BLaER1 treated with 17β-estradiol and CSF1 and Interleukin-3, amounts not matched to agents 10 nM and 100 nM (cell line): Measurements from ENCODE around the gene GJC3.
"Not testable (repeated sequence)": the region's sequence is repeated elsewhere in the genome, so short reads cannot be mapped to it uniquely, and the experiment has no call there.

Experiments
- H3K27ac ChIP-seq, 11 experiments: shearing (Covaris generic); formaldehyde crosslinking; 2 replicates each; pipeline ENCODE4 v1.8.1; 2022
- H3K27me3 ChIP-seq, 11 experiments: shearing (Covaris generic); formaldehyde crosslinking; 2 replicates each; pipeline ENCODE4 v1.8.1; 2022
- H3K36me3 ChIP-seq, 11 experiments: shearing (Covaris generic); formaldehyde crosslinking; 2 replicates each; pipeline ENCODE4 v1.8.1; 2022
- H3K4me1 ChIP-seq, 10 experiments: shearing (Covaris generic); formaldehyde crosslinking; 2 replicates each; pipeline ENCODE4 v1.8.1; 2022
- H3K4me2 ChIP-seq, 11 experiments: shearing (Covaris generic); formaldehyde crosslinking; 2 replicates each; pipeline ENCODE4 v1.8.1; 2022
- H3K4me3 ChIP-seq, 10 experiments: shearing (Covaris generic); formaldehyde crosslinking; 2 replicates each; pipeline ENCODE4 v1.8.1; 2022
- H3K9ac ChIP-seq, 11 experiments: shearing (Covaris generic); formaldehyde crosslinking; 2 replicates each; pipeline ENCODE4 v1.8.1; 2022
- H3K9me3 ChIP-seq, 11 experiments: shearing (Covaris generic); formaldehyde crosslinking; replicated peaks in 1 of 11; 2 replicates each; pipeline ENCODE4 v1.8.1; 2022
- H4K20me1 ChIP-seq, 11 experiments: shearing (Covaris generic); formaldehyde crosslinking; 2 replicates each; pipeline ENCODE4 v1.8.1; 2022
- Cebpa-rat ChIP-seq, 11 experiments: shearing (Covaris generic); IDR thresholded peaks; 2 replicates each; pipeline ENCODE4 v1.8.1; 2022

GJC3 gene

DNA sequence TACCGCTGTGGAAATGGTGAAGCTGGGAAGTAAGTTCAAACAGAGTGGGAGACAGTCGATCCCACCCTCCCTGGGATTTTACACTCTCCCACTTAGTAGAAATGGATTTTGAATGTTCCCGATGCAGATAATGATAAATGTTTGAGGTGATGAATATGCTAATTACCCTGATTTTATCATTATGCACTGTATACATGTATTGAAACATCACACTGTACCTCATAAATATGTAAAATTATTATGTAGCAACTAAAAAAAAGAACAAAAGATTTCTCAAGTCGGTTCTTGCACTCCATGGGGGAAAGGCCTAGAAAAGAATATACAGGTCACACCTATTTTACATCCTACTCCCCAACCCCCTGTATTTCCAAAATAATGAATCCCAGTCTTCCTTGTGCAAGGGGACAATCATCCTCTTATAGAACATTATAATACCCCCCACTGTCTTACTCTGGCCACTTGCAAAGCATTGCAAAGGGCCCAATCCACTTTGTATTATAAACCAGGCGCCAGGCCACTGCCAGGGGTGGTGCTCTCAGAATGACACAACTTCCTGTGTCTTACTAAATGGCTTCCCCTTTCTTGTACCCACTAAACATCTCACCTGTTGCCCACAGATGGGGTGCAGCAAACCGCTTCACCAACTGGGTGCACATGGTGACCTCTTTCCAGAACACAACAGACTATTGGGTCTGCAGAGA, 31.9 kb downstream of the GJC3 start:
- no peak for TF ChIP-seq Cebpa-rat (IDR thresholded peaks at IDR 0.05)
- Histone ChIP-seq H4K20me1 (peaks cover 0 to 7% (median 0%) of the 10 kb centered on the region in 11 experiments; a peak in 2 of 22 replicates), H3K27me3 (no peaks in the 10 kb centered on the region)

DNA sequence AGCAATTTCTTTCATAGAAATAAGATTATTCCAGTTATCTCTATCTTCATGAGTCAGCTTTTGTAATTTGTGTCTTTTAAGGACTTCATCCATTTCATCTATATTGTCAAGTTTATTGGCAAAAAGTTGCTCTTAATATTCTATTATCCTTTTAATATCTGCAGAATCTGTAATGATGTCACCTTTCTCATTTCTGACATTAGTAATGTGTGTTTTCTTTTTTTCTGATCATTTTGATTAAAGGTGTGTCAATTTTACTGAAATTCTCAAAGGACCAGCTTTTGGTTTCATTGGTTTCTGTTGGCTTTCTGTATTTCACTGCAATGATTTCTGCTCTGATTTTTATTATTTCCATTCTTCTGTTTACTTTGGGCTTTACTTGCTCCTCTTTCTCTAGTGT, 34.7 kb downstream of the GJC3 start:
- H3K9ac ChIP-seq: no peak overlapping the region
- peaks cover 0 to 10% (median 0%) of the 10 kb centered on the region in 10 experiments; a peak in 2 of 20 replicates for H3K4me1 ChIP-seq
- TF ChIP-seq Cebpa-rat (IDR thresholded peaks at IDR 0.05): no peak
- peaks cover 50 to 66% (median 57%) of the 10 kb centered on the region in 11 experiments for H3K36me3 ChIP-seq
- no peak overlapping the region for H3K27ac ChIP-seq
- H3K27me3 ChIP-seq: no peaks in the 10 kb centered on the region
- peaks cover 0 to 4% (median 0%) of the 10 kb centered on the region in 11 experiments; a peak in 2 of 22 replicates for H4K20me1 ChIP-seq
- no peak overlapping the region for H3K4me2 ChIP-seq
- no peak overlapping the region for H3K4me3 ChIP-seq
- H3K9me3 ChIP-seq: peaks cover 13 to 32% (median 25%) of the 10 kb centered on the region in 11 experiments

More for the DNA sequence above, 31.9 kb downstream of the GJC3 start:
- peaks cover 0 to 10% (median 0%) of the 10 kb centered on the region in 10 experiments; a peak in 2 of 20 replicates for H3K4me1 ChIP-seq
- H3K9me3 ChIP-seq: peaks cover 0 to 10% (median 7%) of the 10 kb centered on the region in 11 experiments; a peak in 11 of 22 replicates
- H3K4me2 ChIP-seq: no peak overlapping the region
- H3K27ac ChIP-seq: no peak overlapping the region
- peaks cover 50 to 66% (median 57%) of the 10 kb centered on the region in 11 experiments for H3K36me3 ChIP-seq
- H3K9ac ChIP-seq: no peak overlapping the region
- H3K4me3 ChIP-seq: no peak overlapping the region

DNA sequence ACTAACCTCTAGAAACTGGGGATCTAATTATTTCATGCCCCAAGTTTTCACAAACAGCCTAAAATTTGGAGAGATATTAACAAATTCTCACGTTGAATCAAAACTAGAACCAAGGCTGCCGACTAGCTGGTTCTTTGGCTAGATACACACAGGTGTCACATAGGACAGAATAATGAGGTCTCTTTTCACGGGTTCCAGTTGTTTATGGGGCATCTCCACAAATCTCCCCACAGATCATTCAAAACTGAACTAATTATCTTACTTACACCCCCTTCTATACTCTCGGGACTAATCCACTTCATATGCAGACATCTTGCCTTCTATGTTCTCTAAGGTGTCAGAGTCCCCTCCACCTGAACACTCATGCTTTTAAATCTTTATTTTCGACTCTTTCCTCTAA, 36.1 kb downstream of the GJC3 start:
- Histone ChIP-seq H3K9ac (no peak overlapping the region), H3K4me3 (no peak overlapping the region), H4K20me1 (peaks cover 0 to 4% (median 0%) of the 10 kb centered on the region in 11 experiments; a peak in 1 of 22 replicates), H3K9me3 (peaks cover 22 to 44% (median 37%) of the 10 kb centered on the region in 11 experiments), H3K36me3 (peaks cover 43 to 59% (median 51%) of the 10 kb centered on the region in 11 experiments), H3K4me2 (no peak overlapping the region), H3K27ac (no peak overlapping the region), H3K27me3 (no peaks in the 10 kb centered on the region), H3K4me1 (peaks cover 0 to 8% (median 0%) of the 10 kb centered on the region in 10 experiments; a peak in 2 of 20 replicates)
- TF ChIP-seq Cebpa-rat (IDR thresholded peaks at IDR 0.05): no peak

DNA sequence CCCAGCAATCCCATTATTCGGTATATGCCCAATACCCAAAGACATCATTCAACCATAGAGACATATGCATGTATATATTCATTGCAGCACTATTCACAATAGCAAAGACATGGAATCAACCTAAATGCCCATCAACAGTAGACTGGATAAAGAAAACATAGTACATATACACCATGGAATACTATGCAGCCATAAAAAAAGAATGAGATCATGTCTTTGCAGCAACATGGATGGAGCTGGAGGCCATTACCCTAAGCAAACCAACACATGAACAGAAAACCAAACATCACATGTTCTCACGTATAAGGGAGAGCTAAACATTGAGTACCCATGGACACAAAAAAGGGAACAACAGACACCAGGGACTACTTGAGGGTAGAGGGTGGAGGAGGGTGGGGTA, 39.1 kb downstream of the GJC3 start:
- Histone ChIP-seq H3K9me3 (peaks cover 26 to 53% (median 37%) of the 10 kb centered on the region in 11 experiments), H3K36me3 (peaks cover 38 to 46% (median 41%) of the 10 kb centered on the region in 11 experiments)
- H3K27ac ChIP-seq, H3K4me2 ChIP-seq, H4K20me1 ChIP-seq, H3K4me3 ChIP-seq, H3K27me3 ChIP-seq, H3K9ac ChIP-seq, H3K4me1 ChIP-seq: not testable (repeated sequence)

DNA sequence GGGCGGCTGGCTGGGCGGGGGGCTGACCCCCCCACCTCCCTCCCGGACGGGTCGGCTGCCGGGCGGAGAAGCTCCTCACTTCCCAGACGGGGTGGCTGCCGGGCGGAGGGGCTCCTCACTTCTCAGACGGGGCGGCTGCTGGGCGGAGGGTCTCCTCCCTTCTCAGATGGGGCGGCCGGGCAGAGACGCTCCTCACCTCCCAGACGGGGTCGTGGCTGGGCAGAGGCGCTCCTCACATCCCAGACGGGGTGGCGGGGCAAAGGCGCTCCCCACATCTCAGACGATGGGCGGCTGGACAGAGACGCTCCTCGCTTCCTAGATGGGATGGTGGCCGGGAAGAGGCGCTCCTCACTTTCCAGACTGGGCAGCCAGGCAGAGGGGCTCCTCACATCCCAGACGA, 41.1 kb downstream of the GJC3 start:
- not testable (repeated sequence) for H3K4me3 ChIP-seq, H3K27ac ChIP-seq, H4K20me1 ChIP-seq, H3K4me1 ChIP-seq, H3K27me3 ChIP-seq, H3K4me2 ChIP-seq, H3K9ac ChIP-seq
- Histone ChIP-seq H3K9me3 (peaks cover 32 to 65% (median 49%) of the 10 kb centered on the region in 11 experiments), H3K36me3 (peaks cover 38 to 51% (median 42%) of the 10 kb centered on the region in 11 experiments)

DNA sequence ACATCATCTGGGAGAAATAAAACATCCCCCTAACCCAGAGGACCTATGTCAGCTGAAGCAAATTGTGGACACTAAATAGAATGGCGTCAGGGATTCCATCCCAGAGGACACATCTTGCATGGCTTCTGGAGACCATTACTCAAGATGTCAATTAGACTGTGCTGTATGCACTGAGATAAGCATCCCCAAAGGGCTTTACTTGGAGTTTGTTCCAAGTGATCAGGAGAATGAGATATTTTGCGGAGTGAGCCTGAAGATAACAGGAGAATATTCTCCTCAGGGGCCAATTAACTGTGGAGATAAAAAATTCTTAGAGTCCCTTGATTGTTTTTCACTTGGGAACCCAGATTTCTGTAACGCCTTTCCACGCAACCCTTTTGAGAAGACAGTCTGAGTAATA, 48.0 kb downstream of the GJC3 start:
- Histone ChIP-seq H4K20me1 (no peaks in the 10 kb centered on the region), H3K4me3 (no peak overlapping the region), H3K36me3 (peaks cover 0 to 8% (median 0%) of the 10 kb centered on the region in 11 experiments; a peak in 2 of 22 replicates), H3K9me3 (peaks cover 0 to 26% (median 12%) of the 10 kb centered on the region in 11 experiments; a peak in 13 of 22 replicates), H3K4me1 (no peaks in the 10 kb centered on the region), H3K27ac (no peak overlapping the region), H3K9ac (no peak overlapping the region), H3K27me3 (no peaks in the 10 kb centered on the region), H3K4me2 (no peak overlapping the region)
- TF ChIP-seq Cebpa-rat (IDR thresholded peaks at IDR 0.05): no peak

DNA sequence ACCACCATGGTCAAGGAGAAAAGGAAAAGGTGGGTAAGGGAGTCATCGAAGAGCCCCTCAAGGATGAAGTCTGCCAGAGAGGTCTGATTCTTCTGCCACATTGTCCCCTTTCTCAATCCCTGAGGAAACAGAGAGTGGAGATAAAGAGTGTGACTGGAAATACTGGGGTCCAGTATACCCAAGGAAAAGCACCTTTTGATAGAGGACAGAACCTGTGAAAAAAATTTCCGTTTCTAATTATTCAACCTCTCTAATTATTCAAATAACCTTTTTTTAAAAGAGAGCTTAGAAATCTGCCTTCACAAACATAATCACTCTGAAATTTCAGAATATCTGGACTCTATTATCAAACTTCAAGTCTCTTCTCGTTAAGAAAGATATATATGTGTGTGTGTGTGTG, 52.5 kb downstream of the GJC3 start, which contains the start of gene OR2AE1:
OR2AE1 (minus strand) TSS at position 101 of the 400 bp plus-strand sequence; CDS start at position 101, 0 bp downstream.
- H3K4me1 ChIP-seq: no peaks in the 10 kb centered on the region
- H3K9me3 ChIP-seq: no peaks in the 10 kb centered on the region
- H4K20me1 ChIP-seq: no peaks in the 10 kb centered on the region
- no peaks in the 10 kb centered on the region for H3K36me3 ChIP-seq
- no peak within 1 kb of the TSS for H3K27ac ChIP-seq
- H3K9ac ChIP-seq: no peak within 1 kb of the TSS
- no peak within 1 kb of the TSS for H3K4me3 ChIP-seq
- no peaks in the 10 kb centered on the region for H3K27me3 ChIP-seq
- H3K4me2 ChIP-seq: no peak within 1 kb of the TSS
- TF ChIP-seq Cebpa-rat (IDR thresholded peaks at IDR 0.05): no peak

DNA sequence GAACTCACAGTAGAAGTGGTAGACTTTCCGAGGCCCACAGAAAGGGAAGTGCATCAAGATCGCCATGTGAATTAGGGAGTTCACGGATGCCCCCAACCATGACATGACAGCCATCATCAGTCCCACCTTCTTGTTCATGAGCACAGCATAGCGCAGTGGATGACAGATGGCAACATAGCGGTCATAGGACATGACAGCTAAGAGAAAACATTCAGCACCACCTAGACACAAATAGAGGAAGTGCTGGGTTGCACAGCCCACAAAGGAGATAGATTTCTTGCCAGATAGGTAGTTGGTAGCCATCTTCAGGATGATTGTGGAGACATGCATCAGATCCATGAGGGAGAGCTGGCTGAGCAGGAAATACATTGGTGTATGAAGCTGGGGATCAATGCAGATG, 52.9 kb downstream of the GJC3 start:
- no peaks in the 10 kb centered on the region for H3K4me1 ChIP-seq
- H3K27ac ChIP-seq: no peak overlapping the region
- no peaks in the 10 kb centered on the region for H3K9me3 ChIP-seq
- H3K4me2 ChIP-seq: no peak overlapping the region
- H3K36me3 ChIP-seq: no peaks in the 10 kb centered on the region
- no peaks in the 10 kb centered on the region for H4K20me1 ChIP-seq
- H3K4me3 ChIP-seq: no peak overlapping the region
- no peaks in the 10 kb centered on the region for H3K27me3 ChIP-seq
- H3K9ac ChIP-seq: no peak overlapping the region
- no peak for TF ChIP-seq Cebpa-rat (IDR thresholded peaks at IDR 0.05)
